Suppressor macrophage treated with lipopolysaccharide for 4 hours (primary cell): ENCODE data around the gene BRD1.
"Not testable (repeated sequence)": the region's sequence is repeated elsewhere in the genome, so short reads cannot be mapped to it uniquely, and the experiment has no call there.

Experiments
- DNase-seq: peaks from one replicate; pipeline ENCODE4 v3.0.0-alpha.2; 2020

Gene BRD1

DNA sequence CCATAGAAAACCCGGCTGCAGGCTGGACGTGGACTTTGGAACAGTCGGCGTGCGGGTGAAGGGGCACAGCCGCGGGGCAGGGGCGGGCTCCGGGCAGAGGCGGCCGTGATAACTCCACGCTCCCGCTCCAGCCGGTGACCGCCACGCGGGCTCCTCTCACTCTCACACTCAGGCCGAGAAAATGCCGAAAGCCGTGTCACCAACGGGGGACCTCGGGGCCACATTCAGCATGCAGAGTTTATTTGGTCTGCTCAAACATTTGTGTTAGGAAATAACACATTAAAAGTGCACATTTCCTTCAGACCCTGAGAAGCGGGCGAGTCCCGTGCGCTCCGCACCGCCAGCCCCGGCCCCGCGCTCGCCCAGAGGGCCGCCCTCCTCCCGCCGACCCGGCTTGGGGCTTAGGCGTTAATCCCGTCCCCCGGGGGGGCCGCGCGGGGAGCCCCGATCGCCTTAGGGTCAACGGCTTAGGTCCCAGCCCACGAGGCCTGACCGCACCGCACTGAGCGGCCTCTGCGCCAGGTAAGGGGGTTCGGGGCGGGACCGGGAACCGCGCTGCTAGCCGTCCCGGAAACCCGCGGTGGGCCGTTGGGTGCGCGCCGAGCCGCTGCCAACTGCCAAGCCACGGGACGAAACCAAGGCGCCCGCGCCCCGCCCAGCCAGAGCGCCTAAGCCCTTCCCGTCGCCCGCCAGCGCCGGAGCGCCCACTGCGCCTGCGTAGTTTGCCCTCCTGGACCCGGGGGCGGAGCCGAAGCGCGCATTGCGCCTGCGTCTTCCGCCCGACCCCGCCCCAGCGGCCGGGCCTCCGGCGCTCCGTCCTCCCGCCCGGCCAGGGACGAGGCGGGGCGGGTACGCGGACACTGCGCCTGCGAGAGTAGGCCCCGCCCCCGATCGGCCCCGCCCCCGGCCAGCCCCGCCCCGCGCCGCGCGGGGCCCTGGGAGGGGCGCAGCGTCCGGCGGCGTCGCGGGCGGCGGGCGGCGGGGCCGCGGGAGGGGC lies 25.5 kb upstream of the BRD1 start, which contains the start of gene ZBED4:
Gene ZBED4 (plus strand): TSS at position 947 of the 997 bp plus-strand sequence. CDS start 29,819 bp downstream, outside the sequence.
- peak; percentile 100 for DNase-seq

DNA sequence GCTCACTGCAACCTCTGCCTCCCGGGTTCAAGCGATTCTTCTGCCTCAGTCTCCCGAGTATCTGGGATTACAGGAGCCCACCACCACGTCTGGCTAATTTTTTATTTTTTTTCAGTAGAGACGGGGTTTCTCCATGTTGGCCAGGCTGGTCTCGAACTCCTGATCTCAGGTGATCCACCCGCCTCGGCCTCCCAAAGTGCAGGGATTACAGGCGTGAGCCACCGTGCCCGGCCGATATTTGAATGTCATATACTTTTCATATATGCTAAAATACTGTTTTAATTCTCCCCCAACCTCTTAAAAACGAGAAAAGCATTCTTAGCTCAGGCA lies 24.9 kb upstream of the BRD1 start:
- DNase-seq, result not testable (repeated sequence)

DNA sequence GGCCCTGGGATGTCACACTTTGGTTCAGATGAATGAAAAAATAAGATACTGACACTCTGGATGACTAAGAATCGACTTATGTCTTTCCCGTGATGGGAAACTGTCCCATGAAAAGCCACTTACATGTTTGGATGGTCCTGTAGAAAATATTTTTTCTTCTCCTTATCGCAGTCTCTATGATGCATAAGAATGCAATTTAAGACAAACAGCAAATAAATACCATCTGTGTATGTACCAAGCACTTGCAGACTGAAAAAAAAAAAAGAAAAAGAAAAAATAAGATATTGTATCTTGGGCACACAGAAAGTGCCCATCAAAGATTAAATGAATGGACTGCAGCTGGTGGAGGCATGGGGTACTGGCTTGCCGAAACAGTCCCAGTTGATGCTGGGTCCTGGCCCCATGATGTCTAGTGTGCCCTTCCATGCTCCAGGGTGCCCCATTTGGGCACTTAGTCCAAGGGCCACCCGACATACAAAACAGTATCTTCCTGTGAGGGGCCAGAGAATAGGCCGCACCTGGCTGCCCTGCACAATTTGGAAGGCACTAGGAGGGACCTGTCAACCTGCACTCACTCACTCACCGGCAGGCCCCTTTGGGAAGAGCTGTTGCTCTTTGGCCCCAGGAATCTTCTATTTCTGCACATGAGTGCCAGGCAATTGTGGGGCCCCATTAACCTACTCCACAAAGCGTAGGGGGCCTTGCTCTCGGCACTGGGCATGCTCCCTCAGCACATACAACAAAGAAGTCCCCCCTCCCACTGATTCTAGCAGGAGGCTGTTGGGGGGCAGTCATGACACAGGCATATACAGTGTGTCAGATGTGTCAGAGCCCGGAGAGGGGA lies 23.5 kb upstream of the BRD1 start:
- no peak for DNase-seq

DNA sequence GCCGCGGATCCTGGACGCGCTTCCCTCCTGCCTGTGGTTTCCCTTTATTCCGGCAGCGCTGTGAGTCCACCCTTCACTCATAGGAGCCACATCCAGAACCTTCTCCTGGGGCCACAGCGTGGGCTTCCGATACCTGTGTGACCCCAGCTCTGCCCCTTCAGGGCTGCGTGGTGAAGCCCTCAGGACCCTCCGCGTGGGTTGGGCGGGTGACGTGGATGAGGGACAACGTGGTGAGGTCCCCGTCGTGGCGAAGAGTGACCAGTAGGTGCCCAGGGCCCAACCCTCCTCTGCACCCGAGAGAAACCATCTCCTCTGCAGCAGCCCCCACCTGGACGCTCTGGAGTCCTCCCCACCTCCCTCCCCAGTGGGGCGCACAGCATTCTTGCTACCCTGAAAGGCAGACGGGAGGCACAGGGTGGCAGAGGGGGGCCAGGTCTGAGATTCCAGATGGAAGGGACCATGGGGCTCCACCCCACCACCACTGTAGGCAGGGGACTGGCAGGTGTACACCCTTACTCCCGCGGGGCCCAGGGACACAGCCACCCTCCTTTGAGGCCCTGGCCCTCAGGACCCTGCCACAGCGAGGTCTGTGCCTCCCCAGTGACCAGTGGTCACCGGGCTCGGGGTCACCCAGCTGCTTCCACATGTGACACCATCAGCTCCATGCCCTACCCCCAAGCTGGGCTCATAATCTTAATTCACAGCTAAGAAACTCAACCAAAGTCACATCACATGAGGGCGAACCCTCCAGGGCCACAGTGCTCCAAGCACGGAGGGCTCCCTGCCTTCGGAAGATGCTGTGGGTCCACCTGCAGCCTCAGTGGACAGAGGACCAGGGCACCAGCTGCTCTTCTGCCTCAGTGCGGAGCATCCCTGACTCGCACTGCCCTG lies 22.6 kb upstream of the BRD1 start:
- no peak for DNase-seq

DNA sequence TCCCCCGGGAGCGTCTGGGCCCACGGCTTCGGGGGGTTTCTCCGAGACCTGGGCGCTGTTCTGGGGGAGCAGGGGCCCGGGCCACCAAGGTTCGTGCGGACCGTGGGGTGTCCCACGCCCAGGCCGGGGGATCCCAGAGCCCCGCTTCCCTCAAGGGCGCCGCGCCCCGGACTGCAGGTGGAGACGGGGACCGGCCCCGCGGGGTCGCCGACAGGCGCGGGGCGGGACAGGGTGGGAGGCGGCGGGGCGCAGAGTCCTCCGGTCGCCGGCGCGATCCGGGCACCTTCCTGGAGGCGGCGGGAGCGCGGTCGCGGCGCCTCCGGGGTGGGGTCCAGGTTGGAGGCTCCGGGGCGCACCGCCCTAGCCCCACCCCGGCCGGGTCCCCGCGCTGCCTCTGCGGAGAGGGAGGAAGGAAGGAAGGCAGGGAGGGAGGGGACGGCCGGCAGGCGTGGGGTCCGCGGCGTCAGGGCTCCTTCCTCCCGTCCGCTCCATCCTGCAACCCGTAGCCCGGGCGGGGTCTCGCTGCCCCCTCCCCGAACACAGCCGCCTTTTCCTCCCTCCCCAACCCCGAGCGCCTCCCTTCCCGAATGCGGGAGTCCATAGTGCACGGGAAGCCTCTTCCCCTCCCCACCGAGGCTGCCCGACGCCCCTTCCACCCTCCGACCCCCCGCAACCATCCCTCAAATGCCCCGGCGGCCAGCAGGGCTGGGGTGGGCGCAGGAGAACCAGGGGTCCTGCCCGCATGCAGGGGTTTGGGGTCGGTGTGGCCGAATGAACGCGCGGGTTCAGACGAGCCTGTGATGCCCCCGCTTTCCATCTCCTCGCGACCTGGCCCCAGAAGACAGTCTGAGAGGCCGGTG lies 21.7 kb upstream of the BRD1 start:
- no peak for DNase-seq

DNA sequence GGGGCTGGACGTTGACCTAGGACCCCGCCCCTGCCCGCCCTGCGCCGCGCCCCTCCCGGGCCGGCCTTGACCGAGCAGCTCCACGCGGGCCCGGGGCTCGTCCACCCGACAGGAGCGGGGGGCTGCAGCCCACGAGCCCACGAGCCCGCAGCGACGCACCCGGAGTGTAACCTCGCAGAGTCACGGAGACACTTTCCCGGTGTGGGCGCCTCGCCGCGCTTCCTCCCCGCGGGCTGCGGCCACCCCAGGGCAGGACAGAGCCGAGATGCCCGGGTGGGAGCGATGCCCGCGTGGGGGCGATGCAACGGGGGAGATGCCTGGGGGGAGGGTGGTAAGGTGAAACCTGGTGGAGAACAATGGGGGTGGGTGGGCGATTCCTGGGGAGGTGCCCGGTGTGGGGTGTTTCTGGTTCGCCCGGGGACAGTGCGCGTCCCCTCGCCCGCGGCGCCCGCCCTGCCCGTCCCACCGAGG lies 21.1 kb upstream of the BRD1 start:
- peak; percentile 21 for DNase-seq

DNA sequence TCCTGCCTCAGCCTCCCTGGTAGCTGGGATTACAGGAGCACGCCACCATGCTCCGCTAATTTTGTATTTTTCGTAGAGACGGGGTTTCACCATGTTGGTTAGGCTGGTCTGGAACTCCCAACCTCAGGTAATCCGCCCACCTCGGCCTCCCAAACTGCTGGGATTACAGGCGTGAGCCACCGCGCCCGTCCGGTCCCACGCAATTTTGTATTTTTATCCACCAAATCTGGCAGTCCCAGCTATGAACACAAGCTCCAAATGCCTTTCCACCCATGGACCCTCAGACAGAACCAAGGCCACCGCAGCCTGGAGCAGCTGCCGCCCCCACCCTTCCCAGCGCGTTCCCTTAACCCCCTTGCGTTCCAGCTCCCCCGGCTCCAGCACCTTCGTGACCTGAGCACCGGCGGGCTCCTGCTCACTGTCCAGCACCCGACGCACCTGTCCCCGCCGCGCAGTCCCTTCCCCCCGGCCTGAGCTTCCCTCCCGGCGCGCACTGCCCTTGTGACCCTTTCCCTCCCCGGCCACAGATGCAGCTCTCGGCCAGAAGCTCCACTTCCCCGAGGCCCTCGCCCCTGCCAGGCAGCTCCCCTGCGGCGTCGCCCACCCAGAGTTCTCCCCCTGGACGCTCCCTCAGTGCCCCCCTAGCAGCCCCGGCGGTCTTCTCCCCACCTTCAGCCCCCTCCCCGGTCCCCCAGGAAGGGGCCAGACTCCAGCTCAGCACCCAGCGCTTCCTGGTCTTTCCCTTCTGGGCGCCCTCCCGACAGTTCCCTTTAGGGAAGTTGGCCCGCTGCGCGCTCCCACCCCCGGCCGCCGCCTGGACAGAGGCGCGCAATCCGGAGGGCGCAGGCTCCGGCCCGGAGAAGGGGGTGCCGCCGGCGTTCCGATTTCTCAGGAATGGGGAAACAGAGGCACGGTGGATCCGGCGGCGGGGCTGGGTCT lies 20.3 kb upstream of the BRD1 start:
- DNase-seq, result peak; percentile 79

DNA sequence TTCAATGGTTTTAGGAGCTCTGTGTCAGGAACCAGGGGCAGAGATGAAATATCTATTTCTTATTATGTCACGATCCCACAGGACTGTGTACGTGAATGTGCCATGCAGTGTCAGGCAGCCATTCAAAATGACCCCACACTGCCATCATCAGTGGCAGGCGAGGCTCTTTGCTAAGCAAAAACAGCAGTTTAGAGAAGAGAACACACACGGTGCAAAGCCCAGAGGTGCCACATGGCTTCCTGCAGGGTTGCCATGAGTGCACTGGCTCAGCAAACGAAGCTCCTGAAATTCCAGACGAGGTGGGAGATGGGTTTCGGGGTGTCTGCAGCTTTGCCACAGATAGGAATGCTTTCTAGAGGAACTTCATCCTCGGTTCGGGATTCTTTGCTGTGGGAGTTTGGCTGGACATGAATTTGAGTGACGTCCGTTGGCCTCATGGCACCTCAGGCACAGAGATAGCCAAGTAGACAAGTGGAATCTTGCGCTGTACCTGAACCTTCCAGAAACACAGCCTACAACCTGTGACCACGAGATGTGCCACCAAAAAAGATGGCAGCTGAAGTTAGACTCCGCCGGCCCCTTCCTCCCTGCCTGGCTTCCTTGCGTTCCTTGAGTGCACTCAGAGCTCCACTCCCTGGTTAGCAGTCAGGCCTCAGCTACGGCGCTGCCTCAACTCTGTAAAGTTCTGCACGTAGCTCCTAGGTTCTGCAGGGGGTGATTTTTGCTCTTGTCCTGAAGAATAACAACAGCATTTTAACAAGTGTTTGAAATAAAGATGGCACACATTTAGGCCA lies 18.2 kb upstream of the BRD1 start:
- no peak for DNase-seq

DNA sequence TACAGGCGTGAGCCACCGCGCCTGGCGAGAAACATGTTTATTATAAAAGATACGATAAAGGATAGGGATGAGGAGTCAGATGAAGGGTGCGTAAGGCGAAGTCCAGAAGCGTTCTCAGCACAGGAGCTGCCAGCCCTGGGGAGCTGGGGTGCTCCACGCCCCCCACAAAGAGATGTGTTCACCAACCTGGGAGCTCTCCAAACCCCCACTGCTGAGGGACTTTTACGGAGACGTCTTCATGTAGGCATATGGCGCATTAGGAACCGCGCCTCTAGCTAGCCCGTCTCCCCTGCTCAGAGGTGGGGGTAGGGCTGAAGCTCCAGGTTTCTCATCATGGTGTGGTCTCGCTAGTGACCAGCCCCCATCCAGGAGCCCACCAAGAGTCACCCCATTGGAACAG lies 17.6 kb upstream of the BRD1 start:
- no peak for DNase-seq

DNA sequence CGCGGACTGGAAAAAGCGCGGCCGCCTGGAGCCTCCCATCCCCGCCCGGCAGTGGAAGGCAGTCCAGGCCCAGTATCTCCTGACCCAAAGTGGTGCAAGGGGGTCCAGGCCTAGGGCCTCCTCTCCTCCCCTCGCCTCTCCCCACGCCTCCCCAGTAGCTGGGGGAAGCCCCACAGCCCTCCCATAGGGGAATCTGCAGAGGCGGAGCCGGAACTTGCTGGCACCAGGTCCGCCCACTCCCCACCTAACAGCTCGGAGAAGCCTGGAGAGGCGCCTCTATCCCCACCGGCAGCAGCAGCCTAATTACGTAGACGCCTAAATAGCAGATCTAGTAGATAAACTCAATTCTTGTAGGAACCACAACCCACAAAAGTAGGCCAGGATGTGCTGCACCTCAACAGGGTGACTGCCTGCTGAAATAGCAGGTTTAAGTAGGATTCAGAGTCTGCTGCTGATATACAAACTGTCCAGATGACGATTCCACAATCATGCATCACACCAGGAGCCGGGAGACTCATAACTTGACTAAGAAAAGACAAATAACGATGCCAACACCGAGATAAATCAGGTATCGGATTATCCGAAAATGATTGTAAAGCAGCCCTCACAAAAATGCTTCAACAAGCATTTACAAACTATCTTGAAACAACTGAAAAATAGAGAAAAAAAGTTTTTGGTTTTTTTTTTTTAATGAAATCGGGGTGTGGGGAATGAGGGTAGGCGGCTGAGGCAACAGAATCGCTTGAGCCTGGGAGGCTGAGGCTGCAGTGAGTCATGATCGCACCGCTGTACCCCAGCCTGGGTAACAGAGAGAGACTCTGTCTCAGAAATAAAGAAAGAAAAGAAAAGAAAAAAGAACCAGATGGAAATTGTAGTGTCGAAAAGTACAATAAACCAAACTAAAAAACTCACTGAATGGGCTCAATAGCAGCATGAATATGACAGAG lies 11.4 kb upstream of the BRD1 start:
- DNase-seq, result peak; percentile 34

DNA sequence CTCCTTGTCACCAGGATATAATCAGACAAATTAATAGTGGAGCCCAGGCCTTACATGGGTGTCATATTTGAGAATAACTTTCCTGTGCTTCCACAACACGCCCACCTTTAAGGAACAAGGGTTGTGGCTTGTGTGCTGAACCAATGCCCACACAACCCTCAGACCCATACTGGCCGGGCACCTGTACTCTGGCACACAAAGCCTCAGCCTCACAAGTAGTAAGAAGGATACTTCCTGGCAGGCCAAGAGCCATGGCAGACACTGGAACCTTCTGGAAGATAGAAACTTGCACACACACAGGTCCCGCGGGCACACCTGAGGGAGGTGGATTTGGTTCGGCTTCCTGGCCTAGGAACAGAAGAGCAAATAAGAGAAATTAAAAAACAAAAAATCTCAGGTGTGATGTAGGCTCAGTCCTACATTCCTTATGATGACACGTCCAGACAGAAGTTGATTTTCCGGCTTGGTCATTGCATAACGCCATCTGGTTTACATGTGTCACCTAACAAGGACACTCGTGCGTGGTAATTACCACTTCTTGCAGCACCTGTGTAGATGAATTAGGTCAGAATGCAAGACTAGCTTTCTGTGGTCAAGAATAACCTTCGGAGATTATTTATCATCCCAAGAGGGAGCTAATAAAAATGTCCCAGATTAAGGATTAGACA lies 5.8 kb upstream of the BRD1 start:
- no peak for DNase-seq

DNA sequence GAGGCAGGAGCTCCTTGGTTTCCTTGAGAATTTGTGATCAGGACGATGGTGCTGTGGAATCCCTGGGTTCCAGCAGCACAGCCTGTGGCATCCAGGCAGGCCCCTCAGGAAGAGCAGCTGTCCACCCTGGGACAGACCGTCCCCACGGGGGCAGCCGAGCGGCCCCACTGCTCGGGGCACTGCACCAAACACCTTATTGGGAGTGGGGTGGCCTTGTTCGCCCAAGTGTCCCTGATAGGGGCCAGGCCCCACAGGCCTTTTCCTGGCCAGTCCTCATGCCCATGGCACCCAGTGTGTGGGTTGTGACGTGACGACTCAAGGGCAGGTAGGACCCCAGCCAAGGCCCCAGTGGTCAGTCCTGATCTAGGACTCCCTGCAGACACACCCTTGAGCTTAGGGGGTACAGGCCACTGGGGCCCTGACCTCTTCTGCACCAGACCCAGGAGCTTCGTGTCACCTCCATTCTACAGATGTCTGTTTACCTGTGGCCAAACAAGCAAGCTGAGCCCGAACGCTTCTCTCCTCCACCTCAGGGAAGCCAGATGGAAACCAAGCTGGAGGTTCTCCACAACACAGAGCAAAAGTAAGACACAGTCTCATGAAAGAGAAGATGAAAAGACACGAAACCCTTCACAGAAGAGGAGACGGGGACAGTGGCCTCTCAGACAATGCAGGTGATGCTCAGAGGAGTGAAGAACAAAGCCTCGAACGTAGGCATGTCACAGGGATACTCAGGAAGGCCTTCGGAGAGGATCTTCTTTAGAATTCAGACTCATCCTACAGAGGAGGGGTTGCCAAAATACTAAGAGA lies 1.6 kb upstream of the BRD1 start:
- DNase-seq, result no peak

DNA sequence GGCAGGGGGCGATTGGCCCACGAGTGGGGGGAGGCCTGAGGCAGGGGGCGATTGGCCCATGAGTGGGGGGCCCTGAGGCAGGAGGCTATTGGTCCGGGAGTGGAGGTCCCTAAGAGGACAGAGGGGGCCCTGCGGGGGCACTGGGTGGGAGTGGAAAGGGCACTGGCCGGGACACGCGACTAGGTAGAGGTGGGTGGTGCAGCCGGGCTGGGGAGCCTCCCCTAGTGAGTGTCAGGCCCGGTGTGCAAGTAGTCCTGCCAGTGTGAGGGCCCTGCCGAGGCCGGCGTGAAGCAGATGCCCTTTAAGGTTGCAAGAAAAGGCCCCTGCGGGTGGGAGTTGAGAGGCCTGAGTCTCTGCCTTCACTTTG lies 909 bp upstream of the BRD1 start:
- no peak for DNase-seq

DNA sequence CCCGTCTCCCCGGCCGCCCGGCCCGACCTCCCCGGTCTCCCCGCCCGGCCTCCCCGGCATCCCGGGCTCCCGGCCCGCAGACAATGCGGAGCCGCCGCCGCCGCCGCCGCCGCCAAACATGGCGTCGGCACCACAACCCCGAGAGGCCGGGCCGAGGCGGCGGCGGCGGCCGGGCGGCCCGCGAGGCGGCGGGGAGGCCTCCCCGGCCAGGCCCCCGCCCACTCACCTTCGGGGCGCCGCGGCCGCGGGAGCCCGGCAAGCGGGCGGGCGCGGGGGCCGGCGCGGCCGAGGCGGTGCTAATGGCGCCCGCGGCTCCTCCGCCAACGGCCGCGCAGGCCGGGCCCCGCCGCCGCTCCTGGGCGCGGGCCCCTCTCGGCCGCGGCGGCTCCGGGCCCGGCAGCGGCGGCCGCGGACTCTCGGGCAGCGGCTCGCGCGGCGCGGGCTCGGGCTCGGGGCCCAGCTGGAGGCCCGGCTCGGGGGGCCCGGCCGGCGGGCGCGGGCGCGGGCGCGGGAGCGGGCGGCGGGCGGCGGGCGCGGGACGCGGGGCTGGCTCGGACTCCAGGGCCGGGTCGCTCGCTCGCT lies 311 bp downstream of the BRD1 start:
- DNase-seq, result peak; percentile 56

DNA sequence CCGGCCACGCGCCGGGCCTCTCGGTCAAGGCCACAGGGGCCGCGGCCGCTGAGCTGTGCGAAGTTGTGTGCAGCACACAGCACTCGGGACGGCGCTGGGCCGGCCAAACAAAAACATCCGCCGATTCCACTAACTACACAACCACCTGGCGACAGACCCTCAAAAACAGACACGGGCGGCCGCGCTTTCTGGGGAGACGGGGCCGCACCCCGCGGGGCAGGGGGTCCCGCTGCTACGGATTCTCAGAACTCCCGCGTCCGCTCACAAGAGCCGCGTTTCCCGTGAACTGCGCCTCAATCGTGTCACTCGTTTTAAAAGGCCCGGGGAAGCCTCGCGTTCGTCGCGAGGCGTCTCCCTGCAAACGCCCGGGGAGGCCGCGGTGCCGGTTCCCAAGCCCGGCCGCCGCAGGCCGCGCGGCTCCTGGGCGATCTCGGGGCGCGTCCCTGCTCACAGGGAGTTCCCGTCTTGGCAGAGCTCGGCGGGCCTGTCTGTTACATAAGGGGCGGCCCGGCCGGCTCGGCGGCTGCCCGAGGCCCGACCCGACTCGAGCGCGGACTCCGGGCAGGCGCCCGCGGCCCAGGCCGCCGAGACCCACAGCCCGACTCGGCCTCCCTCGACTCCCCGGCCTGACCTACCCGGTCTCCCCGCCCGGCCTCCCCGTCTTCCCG lies 936 bp downstream of the BRD1 start:
- peak; percentile 64 for DNase-seq
